Prostate gland (tissue), 2 donors: ENCODE results near the gene GHRL. TPM values are rescaled to one million over a fixed set of nuclear protein-coding genes. Genes with fewer than 3 reads are reported as not detected.

Source experiments
- DNase-seq: peaks from one replicate; pipeline ENCODE4 v3.0.0-alpha.2; 2019; ENCODE audit warnings: low spot score
- H3K27ac ChIP-seq, 2 donors: fragments of 200-600 bp; sonication (generic); 2 replicates each; pipeline ENCODE4 v1.5.1; 2017 to 2019
- H3K27me3 ChIP-seq: fragments of 200-600 bp; sonication (generic); replicated peaks from 2 replicates; pipeline ENCODE4 v1.5.1; 2019; ENCODE audit not compliant: insufficient read depth
- H3K36me3 ChIP-seq, 2 donors: fragments of 200-600 bp; sonication (generic); 1 replicate in 1 of 2; 2 replicates in 1 of 2; pipeline versions ENCODE4 v1.5.1 to v1.8.1; 2017 to 2019
- H3K4me1 ChIP-seq: fragments of 200-600 bp; sonication (generic); replicated peaks from 2 replicates; pipeline ENCODE4 v1.5.1; 2019
- H3K4me3 ChIP-seq, 2 donors: fragments of 200-600 bp; sonication (generic); 2 replicates each; pipeline ENCODE4 v1.5.1; 2017 to 2019
- H3K9me3 ChIP-seq: fragments of 200-600 bp; sonication (generic); 2 replicates; pipeline ENCODE4 v1.5.1; 2017
- POLR2A ChIP-seq: fragments of 450-650 bp; IDR thresholded peaks from one replicate; pipeline ENCODE4 v1.6.1; 2016; ENCODE audit warnings: antibody characterized with exemption, mild to moderate bottlenecking
- POLR2AphosphoS5 ChIP-seq: sonication (generic); formaldehyde crosslinking; IDR thresholded peaks from one replicate; pipeline ENCODE4 v1.6.1; 2017; ENCODE audit warnings: antibody characterized with exemption
- WGBS: methylation state at CpG from one replicate; pipeline ENCODE4 v1.1.5; 2018; 5-methylcytosine and 5-hydroxymethylcytosine counted together
- intact Hi-C: fragments of 100-400 bp; cut with DNase I; formaldehyde crosslinking; loops from one replicate; pipeline ENCODE4 v1.14.2; 2022
- total RNA-seq, 2 donors: library from RNA; depleted of rRNA; stranded (reverse); fragments of >200 nt; gene quantifications; one replicate each; pipeline ENCODE4 v1.1.0, GENCODE V29; 2016
- TF ChIP-seq, protein P1 (sequence below), 4 experiments: fragments of 200-600 bp in 2 of 4; fragments of 450-650 bp in 2 of 4; sonication (generic) in 2 of 4; IDR thresholded peaks; 1 replicate in 3 of 4; 2 replicates in 1 of 4; pipeline ENCODE4 v1.5.1; 2016 to 2019; ENCODE audit warnings: antibody characterized with exemption in 4 of 4, mild to moderate bottlenecking in 2 of 4, moderate library complexity in 2 of 4

The GHRL gene
- total RNA-seq, 2 donors from 2014 or later = 3.0 TPM; not detected in 1

DNA sequence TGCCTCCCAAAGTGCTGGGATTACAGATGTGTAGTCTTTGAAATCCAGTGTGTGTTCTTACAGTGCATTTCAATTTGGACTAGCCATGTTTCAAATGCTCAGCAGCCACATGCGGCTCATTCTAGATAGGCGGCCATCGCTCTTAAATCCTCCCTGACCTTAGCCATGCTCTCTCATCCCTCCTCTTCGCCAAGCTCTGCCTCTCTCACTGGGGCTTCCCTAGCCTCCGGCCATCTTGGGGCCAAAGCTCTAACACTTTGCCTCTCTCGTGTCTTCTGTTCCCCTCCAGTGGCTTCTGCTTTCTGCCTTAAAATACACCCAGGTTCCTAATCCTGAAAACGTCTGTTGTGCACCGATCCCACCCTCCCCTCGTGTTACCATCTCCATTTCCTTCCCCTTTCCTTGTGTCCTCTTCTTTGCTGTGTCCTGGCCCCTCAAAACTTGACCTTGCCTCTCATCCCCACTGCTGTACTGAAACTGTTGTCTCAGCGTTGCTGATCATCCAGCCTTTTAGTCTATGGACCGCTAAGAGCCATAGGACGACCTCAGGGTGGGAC, 1.4 kb upstream of the GHRL start:
- H3K4me3 ChIP-seq = no peak overlapping the region
- WGBS = 90% methylated on average over 12 of the region's 12 CpGs
- no peaks in the 10 kb centered on the region for H3K36me3 ChIP-seq
- no peaks in the 10 kb centered on the region for H3K27me3 ChIP-seq
- no peaks in the 10 kb centered on the region for H3K4me1 ChIP-seq
- intact Hi-C loops = no loop called here
- no peak for TF ChIP-seq POLR2AphosphoS5
- TF ChIP-seq, protein P1, sequence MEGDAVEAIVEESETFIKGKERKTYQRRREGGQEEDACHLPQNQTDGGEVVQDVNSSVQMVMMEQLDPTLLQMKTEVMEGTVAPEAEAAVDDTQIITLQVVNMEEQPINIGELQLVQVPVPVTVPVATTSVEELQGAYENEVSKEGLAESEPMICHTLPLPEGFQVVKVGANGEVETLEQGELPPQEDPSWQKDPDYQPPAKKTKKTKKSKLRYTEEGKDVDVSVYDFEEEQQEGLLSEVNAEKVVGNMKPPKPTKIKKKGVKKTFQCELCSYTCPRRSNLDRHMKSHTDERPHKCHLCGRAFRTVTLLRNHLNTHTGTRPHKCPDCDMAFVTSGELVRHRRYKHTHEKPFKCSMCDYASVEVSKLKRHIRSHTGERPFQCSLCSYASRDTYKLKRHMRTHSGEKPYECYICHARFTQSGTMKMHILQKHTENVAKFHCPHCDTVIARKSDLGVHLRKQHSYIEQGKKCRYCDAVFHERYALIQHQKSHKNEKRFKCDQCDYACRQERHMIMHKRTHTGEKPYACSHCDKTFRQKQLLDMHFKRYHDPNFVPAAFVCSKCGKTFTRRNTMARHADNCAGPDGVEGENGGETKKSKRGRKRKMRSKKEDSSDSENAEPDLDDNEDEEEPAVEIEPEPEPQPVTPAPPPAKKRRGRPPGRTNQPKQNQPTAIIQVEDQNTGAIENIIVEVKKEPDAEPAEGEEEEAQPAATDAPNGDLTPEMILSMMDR (IDR thresholded peaks at IDR 0.05) = no peak
- no peak for TF ChIP-seq POLR2A
- no peak overlapping the region for H3K27ac ChIP-seq
- DNase-seq = no peak
- H3K9me3 ChIP-seq = no peaks in the 10 kb centered on the region

- H3K27ac ChIP-seq = no peak overlapping the region
- H3K4me3 ChIP-seq = no peak overlapping the region
- H3K27me3 ChIP-seq = no peaks in the 10 kb centered on the region
- TF ChIP-seq POLR2A (no peak), POLR2AphosphoS5 (no peak)
- TF ChIP-seq, protein P1 (IDR thresholded peaks at IDR 0.05) = no peak
- no peaks in the 10 kb centered on the region for H3K9me3 ChIP-seq
- 85% methylated on average over 6 of the region's 6 CpGs for WGBS
- intact Hi-C loops = no loop called here
- no peaks in the 10 kb centered on the region for H3K36me3 ChIP-seq
- no peaks in the 10 kb centered on the region for H3K4me1 ChIP-seq
- no peak for DNase-seq
These were observed 1.1 kb downstream of the GHRL start for GRCh38 chr3:10291641-10292040.

- WGBS = 44% methylated on average over 18 of the region's 18 CpGs
- no peaks in the 10 kb centered on the region for H3K27me3 ChIP-seq
- H3K27ac ChIP-seq = no peak overlapping the region
- no peak for TF ChIP-seq POLR2A
- TF ChIP-seq, protein P1 (IDR thresholded peaks at IDR 0.05) = no peak
- no peak for TF ChIP-seq POLR2AphosphoS5
- intact Hi-C loops = no loop called here
- H3K4me1 ChIP-seq = no peaks in the 10 kb centered on the region
- DNase-seq = no peak
- no peaks in the 10 kb centered on the region for H3K9me3 ChIP-seq
- H3K36me3 ChIP-seq = no peaks in the 10 kb centered on the region
- H3K4me3 ChIP-seq = no peak overlapping the region
These were observed 2.1 kb downstream of the GHRL start for GRCh38 chr3:10290481-10291176.

GRCh38 chr3:10289787-10290355, 2.9 kb downstream of the GHRL start:
- 70% methylated on average over 9 of the region's 9 CpGs for WGBS
- Histone ChIP-seq H3K9me3 (no peaks in the 10 kb centered on the region), H3K36me3 (no peaks in the 10 kb centered on the region), H3K4me1 (no peaks in the 10 kb centered on the region), H3K4me3 (no peak overlapping the region), H3K27ac (no peak overlapping the region), H3K27me3 (no peaks in the 10 kb centered on the region)
- intact Hi-C loops = no loop called here
- TF ChIP-seq, protein P1 (IDR thresholded peaks at IDR 0.05) = no peak
- TF ChIP-seq POLR2A (no peak), POLR2AphosphoS5 (no peak)
- no peak for DNase-seq

- WGBS = 61% methylated on average over 9 of the region's 9 CpGs
- H3K36me3 ChIP-seq = no peaks in the 10 kb centered on the region
These were observed 3.7 kb downstream of the GHRL start for GRCh38 chr3:10289077-10289476.

More at GRCh38 chr3:10289077-10289476, 3.7 kb downstream of the GHRL start:
- TF ChIP-seq, protein P1 (IDR thresholded peaks at IDR 0.05) = no peak
- Histone ChIP-seq H3K4me1 (no peaks in the 10 kb centered on the region), H3K27ac (no peak overlapping the region), H3K4me3 (no peak overlapping the region), H3K9me3 (no peaks in the 10 kb centered on the region), H3K27me3 (no peaks in the 10 kb centered on the region)
- intact Hi-C loops = no loop called here
- no peak for DNase-seq
